Vagina (tissue), 2 donors: Measurements from ENCODE around the gene PHAF1.

ENCODE experiments used
- POLR2A ChIP-seq, 2 donors: fragments of 450-650 bp; IDR thresholded peaks; one replicate each; pipeline ENCODE4 v1.6.1; 2017; ENCODE audit warnings: antibody characterized with exemption in 2 of 2, mild to moderate bottlenecking in 2 of 2, moderate library complexity in 2 of 2
- POLR2AphosphoS5 ChIP-seq, 2 donors: sonication (generic); formaldehyde crosslinking; IDR thresholded peaks; one replicate each; pipeline ENCODE4 v1.9.0; 2017; ENCODE audit warnings: antibody characterized with exemption in 2 of 2, mild to moderate bottlenecking in 2 of 2, low read depth in 1 of 2; ENCODE audit not compliant: insufficient read depth in 1 of 2
- TF ChIP-seq, protein P1 (sequence below), 3 experiments: fragments of 450-650 bp in 2 of 3; fragments of 200-600 bp in 1 of 3; sonication (generic) in 1 of 3; IDR thresholded peaks; one replicate each; pipeline ENCODE4 v1.5.1; 2017 to 2019; ENCODE audit warnings: antibody characterized with exemption in 3 of 3, mild to moderate bottlenecking in 2 of 3, moderate library complexity in 2 of 3

DNA sequence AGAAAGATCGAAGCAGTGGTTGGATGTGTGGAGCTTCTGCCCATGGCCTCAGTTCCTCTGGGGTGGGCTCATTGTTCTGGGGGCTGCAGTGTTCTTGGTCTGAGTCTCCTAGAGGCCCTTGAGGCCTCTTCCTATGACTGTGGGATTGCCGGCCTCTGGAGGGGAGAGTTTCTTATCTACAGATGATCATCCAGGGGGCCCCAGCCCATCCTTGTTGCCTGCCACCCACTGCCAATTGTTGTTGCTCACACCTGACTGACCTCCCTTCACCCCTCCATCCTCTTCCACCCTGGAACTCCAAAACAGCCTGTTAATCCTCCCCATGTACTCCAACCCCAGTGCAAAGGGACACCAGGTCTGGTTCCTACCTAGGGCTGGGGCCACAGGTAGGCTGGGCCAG, 35.2 kb downstream of the PHAF1 start:
- TF ChIP-seq, protein P1, sequence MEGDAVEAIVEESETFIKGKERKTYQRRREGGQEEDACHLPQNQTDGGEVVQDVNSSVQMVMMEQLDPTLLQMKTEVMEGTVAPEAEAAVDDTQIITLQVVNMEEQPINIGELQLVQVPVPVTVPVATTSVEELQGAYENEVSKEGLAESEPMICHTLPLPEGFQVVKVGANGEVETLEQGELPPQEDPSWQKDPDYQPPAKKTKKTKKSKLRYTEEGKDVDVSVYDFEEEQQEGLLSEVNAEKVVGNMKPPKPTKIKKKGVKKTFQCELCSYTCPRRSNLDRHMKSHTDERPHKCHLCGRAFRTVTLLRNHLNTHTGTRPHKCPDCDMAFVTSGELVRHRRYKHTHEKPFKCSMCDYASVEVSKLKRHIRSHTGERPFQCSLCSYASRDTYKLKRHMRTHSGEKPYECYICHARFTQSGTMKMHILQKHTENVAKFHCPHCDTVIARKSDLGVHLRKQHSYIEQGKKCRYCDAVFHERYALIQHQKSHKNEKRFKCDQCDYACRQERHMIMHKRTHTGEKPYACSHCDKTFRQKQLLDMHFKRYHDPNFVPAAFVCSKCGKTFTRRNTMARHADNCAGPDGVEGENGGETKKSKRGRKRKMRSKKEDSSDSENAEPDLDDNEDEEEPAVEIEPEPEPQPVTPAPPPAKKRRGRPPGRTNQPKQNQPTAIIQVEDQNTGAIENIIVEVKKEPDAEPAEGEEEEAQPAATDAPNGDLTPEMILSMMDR (IDR thresholded peaks at IDR 0.05): no peak
- no peak for TF ChIP-seq POLR2A (IDR thresholded peaks at IDR 0.05)
- no peak for TF ChIP-seq POLR2AphosphoS5 (IDR thresholded peaks at IDR 0.05; ENCODE audit: insufficient read depth in 1 of 2, low read depth in 1 of 2)
